ENCODE results near the gene MGLL.
"Not testable (repeated sequence)": the region's sequence is repeated elsewhere in the genome, so short reads cannot be mapped to it uniquely, and the experiment has no call there.

The MGLL gene

DNA sequence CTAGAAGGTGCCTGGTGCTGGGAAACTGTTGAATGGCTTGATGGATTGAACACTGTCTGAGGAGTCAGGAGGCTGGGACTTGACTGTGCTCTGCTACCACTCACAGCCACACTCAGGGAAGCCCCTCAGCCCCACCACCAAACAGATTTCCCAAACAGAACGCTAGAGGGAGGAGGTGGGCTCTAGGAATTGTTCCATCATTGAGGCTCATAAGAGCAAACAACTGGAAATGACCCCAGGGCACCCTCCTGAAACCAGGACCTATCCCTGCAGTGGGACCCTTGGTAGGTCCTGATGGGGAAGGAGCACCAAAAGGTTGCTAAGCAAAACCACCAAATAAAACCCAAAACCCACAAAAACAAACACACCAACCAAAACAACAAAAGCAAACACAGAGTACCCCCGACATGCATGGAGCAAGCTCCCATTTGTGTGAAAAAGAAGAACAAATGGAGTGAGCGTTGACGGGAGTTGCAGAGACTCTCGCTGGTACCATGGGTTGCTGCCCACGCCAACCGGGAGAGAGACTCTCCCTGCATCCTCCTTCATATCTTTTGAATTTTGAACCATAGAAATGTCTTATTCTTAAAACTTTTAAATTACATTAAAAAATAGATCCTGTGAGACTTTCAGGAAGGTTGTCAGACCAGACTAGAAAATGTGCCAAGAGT, 103.9 kb downstream of the MGLL start:
- no peak for DNase-seq

DNA sequence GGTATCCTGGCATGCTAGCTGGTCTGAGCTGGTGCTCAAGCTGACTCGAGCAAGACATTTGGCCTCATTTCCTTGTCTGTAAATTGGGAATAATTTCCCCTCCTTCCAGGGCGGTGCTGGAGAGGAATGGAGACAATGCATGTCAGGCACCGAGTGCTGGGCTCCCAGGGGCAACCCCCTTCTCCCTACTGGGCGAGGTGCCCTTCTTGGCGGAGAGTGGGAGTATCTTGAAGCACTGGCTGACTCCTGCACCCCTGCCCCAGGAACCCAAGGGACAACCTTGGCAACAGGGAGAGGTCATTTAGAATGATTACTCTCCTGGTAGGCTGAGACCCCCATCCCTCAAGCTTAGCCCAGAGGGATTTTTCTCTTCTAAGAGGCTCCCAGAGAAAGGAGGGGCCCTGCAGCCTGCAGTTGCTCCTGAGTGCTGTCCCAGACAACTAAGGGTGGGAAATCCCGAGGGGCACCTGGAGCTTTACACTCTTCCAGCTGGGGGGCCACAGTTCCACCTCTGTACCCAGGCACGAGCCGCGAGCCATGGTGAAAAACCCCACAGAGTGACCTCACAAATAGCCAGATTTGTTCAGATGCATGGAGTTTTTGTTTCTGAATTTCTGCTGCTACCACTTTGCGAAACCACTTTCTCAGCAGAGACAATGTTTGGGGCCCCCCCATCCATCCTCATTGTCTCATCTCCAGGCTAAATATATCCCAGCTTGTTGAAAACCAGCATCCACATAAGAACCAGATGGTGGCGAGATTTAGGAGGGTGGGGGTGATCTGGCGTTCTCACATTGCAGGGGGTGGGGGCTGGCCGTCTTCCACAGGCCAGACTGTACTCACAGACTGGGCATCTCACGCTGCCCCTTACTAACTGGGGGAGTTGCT, 104.7 kb downstream of the MGLL start:
- no peak for DNase-seq

GRCh38 chr3:127716384-127716783, 105.9 kb downstream of the MGLL start:
- no peak for DNase-seq

DNA sequence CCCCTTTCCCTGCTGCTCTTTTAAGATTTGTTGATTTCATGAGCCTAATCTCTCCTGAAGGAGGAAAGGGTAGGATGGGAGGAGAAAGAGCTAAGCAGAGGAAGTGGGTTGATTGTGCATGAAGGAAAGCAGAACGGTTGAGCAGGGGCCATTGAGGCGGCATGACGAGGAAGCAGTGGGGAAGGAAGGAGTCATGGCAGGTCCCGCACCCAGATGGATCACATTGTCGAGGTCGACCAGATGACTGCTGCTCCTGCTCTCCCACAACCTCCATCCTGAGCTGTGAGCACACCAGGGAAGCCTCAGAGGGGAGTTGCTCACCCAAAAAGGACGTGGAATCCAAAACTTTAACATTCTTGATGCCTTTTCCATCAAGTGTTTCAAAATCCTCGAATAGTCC, 106.8 kb downstream of the MGLL start:
- DNase-seq: no peak

DNA sequence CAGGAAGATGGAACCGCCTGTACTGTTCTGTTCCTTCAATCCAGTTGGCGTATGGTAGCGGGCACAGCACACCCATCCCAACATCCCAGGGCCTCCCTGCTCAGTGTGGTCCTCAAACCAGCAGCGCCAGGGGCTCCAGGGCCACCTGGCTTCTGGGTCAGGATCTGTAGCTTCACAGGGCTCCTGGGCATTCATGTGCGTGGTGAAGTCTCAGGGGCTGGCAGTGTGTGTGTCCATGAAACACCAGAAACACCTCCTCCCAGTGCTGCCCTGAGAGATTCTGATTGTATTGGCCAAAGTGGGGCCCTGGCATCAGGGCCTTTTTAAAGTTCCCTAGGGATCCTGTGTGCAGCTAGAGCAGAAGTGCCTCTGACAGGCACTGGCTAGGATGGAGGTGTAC, 107.4 kb downstream of the MGLL start:
- no peak for DNase-seq

- no peak for DNase-seq
Observed at GRCh38 chr3:127714125-127714571, 108.2 kb downstream of the MGLL start.

- no peak for DNase-seq
Observed at GRCh38 chr3:127712881-127713771, 109.2 kb downstream of the MGLL start.

- DNase-seq: no peak
Observed at GRCh38 chr3:127712461-127712860, 109.9 kb downstream of the MGLL start.

GRCh38 chr3:127711896-127712295, 110.4 kb downstream of the MGLL start:
- no peak for DNase-seq

GRCh38 chr3:127711021-127711695, 111.2 kb downstream of the MGLL start:
- DNase-seq: no peak

DNA sequence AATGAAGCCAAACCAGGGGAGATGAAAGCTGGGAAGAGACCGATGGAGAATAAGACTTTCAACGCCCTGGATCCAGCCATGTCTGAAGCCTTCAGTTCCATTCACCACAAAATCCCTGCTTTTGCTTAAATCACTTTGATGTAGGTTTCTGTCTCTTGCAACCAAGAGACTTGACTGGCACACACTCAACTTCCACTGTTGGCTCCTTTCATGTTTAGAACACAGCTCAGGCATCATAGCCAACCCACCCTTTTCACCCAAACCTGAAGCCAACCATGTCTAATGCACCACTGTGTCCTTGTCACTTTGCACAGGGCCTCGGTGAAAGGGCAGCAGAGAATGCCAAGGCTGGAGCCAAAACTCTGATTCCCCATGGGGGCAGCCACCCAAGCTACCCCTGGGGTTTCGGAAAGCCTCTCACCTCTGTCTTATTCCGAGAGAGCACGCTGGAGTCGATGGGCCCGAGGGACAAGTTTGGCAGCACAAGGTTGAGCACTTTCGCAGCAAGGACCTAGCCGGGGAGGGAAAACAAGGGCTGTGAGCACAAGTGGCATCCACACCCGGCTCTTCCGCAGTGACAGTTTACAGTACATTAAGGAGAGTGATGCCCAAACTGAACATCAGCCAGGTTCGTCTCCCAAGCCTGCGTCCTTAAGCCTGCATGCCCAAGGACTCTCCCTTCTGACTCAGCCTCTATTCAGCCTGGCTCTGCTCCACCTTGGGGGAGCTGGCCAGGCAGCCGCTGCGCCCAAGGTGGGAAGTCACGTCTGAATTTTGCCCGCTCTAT, 112.0 kb downstream of the MGLL start:
- no peak for DNase-seq

DNA sequence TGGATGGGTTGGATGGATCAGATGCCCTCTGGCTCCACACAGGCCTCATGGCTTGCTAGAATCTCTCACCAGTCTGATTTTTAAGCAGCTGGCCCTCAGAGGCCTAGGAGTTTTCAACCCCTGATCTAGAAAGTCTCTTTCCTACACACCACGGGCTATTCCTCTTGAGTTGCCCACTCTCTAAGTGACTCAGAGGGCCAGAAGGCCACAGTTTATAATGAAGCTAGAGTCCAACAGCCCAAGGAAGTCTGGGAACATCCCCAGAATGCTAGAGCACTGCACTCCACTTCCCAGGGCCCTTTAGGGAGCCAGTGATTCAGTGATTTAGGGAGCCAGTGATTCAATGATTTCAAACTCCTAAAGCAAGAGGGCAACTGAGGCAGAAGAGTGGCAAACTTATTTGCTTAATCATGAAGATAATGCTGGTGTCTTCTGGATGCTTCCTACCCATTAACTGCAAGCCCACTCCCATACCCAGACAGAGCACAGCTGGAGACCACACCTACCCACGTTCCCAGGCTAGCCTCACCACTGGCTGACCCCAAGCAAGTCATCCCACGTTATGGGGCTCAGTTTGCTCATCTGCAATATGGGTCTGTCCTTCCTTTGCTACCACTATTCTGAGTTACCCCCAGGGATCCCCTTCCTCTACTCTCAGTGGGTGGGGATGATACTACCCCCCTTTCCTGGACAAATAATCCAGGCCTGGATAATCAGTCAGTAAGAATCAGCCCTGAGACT, 112.8 kb downstream of the MGLL start:
- no peak for DNase-seq

DNA sequence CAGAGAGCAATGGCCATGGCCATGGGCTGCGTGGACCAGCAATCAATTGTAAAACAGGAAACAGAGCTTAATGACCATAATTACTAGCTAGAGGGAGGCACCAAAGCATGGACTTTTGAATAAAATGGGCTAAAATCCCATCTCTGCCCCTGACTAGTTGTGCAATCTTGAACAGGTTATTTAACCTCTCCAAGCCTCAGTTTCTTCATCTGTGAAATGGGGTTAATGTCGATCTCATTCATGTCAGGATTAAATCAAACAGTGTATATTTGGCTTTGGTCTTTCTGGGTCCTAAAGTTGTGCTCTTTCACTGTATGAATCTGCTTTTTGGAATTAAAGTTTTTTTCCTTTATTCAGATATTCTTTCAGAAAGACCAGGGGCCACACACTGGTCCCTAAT, 113.5 kb downstream of the MGLL start:
- no peak for DNase-seq

DNA sequence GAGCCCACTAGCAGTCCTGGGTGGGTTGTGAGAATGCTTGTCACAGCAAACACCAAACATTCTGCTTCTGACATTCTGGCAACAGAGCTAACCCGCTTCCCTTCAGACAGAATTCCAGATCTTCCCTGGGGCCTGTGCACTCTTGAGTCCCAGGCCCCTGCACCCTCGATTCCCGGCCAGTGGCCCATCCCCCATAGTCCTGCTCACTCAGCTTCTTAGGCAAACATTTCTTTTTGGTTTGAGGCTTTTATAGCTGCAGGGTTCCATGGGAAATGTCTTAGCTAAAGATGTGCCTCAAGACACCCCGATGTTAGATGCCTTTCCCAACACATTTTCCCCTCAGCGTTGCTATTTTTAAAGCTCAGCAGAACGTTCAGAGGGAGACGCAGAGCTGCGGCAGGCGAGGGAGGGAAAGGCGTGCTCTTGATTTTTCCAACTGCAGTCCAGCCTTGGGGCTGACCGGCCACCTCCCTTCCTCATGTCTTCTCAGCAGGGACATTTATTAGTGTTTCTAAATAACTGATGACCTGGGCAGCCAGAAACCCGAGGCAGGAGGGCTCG, 114.4 kb downstream of the MGLL start:
- DNase-seq: no peak

- DNase-seq: no peak
Observed at GRCh38 chr3:127706785-127707351, 115.4 kb downstream of the MGLL start.

DNA sequence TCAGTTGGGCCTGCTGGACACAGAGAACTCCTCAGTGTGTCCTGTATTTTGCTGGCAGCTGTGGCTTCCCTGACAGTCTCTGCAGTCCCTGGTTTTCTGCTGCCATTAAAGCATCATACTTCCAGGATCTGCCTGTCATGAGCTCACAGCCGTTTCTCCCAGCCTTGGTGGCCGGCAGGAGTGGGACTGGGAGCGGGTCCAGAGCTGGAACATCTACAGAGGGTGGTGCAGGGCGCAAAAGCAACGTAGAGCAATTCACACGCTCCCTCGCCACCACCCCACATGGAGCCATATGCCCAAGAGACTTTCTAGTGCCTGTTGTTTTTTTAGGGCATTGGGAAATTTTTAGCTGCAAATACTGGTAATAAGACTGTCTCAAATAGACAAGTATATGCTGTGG, 116.0 kb downstream of the MGLL start:
- DNase-seq: no peak

- not testable (repeated sequence) for DNase-seq
Observed at GRCh38 chr3:127704840-127705239, 117.5 kb downstream of the MGLL start.

- no peak for DNase-seq
Observed at GRCh38 chr3:127702151-127702578, 120.2 kb downstream of the MGLL start.

GRCh38 chr3:127701280-127701911, 120.9 kb downstream of the MGLL start:
- DNase-seq: no peak

- no peak for DNase-seq
Observed at GRCh38 chr3:127700406-127700805, 121.9 kb downstream of the MGLL start.

Data from stimulated activated CD8-positive, alpha-beta memory T cell treated with anti-CD3 and anti-CD28 coated beads, Interleukin-4, amount 100 ng/mL, for 48 hours (primary cell).